WTC11 (cell line): ENCODE measurements around the gene LYSMD3. TPM values are rescaled to one million over a fixed set of nuclear protein-coding genes. Genes with fewer than 3 reads are reported as not detected.

Experiments
- ATAC-seq: fragments of 200-7000 bp; cut with Tn5 transposase; 2 replicates; pipeline ENCODE4 v1.10.0; 2021; ENCODE audit warnings: mild to moderate bottlenecking, moderate library complexity
- CTCF ChIA-PET: fragments of 300-600 bp; sonication (Branson Sonifier 250); formaldehyde crosslinking; loops from one replicate; lab custom pipeline; 2021; ENCODE audit warnings: antibody characterized with exemption; lab: Charles Lee
- POLR2A ChIA-PET: fragments of 350-600 bp; sonication (Branson Sonifier 250); formaldehyde crosslinking; loops from one replicate; lab custom pipeline; 2021; ENCODE audit warnings: antibody characterized with exemption; lab: Charles Lee
- DNase-seq: peaks from one replicate; pipeline ENCODE4 v3.0.0; 2021; ENCODE audit warnings: low spot score
- H3K27ac Mint-ChIP-seq: 2 replicates; pipeline ENCODE4 v1.8.0; 2021; ENCODE audit warnings: mixed read lengths
- H3K27me3 Mint-ChIP-seq: 2 replicates; pipeline ENCODE4 v1.8.0; 2021; ENCODE audit warnings: low read depth, mild to moderate bottlenecking, moderate library complexity, mixed read lengths
- H3K36me3 Mint-ChIP-seq: 2 replicates; pipeline ENCODE4 v1.8.0; 2021; ENCODE audit warnings: mixed read lengths
- H3K4me1 Mint-ChIP-seq: 2 replicates; pipeline ENCODE4 v1.8.0; 2022; ENCODE audit warnings: mixed read lengths
- H3K4me3 Mint-ChIP-seq: 2 replicates; pipeline ENCODE4 v1.8.0; 2021; ENCODE audit warnings: mild to moderate bottlenecking, moderate library complexity, mixed read lengths
- H3K9me3 Mint-ChIP-seq: 2 replicates; pipeline ENCODE4 v1.8.0; 2021; ENCODE audit warnings: mixed read lengths
- CREB1 ChIP-seq: sonication (generic); formaldehyde crosslinking; IDR thresholded peaks from 2 replicates; pipeline ENCODE4 v1.8.0; 2023; ENCODE audit warnings: mild to moderate bottlenecking, missing genetic modification reagents
- CTCF ChIP-seq: fragments of 200-600 bp; IDR thresholded peaks from 2 replicates; pipeline ENCODE4 v1.8.0; 2022; ENCODE audit warnings: antibody characterized with exemption
- E2F4 ChIP-seq: sonication (generic); formaldehyde crosslinking; IDR thresholded peaks from 2 replicates; pipeline ENCODE4 v1.8.1; 2022; ENCODE audit warnings: low read depth, mild to moderate bottlenecking, moderate library complexity, missing genetic modification reagents, borderline replicate concordance
- ETV6 ChIP-seq: sonication (generic); formaldehyde crosslinking; IDR thresholded peaks from 2 replicates; pipeline ENCODE4 v1.8.1; 2022; ENCODE audit warnings: mild to moderate bottlenecking, missing genetic modification reagents
- FOXJ3 ChIP-seq: sonication (generic); formaldehyde crosslinking; IDR thresholded peaks from 2 replicates; pipeline ENCODE4 v1.9.0; 2021; ENCODE audit warnings: missing genetic modification reagents, mild to moderate bottlenecking, borderline replicate concordance
- FOXK1 ChIP-seq: sonication (generic); formaldehyde crosslinking; IDR thresholded peaks from 2 replicates; pipeline ENCODE4 v1.8.0; 2022; ENCODE audit warnings: mild to moderate bottlenecking, moderate library complexity, missing genetic modification reagents
- GABPB1 ChIP-seq: sonication (generic); formaldehyde crosslinking; IDR thresholded peaks from 2 replicates; pipeline ENCODE4 v1.8.1; 2023; ENCODE audit warnings: mild to moderate bottlenecking, missing genetic modification reagents
- KAT7 ChIP-seq: sonication (generic); formaldehyde crosslinking; IDR thresholded peaks from 2 replicates; pipeline ENCODE4 v1.8.1; 2023; ENCODE audit warnings: missing genetic modification reagents, mild to moderate bottlenecking, borderline replicate concordance
- NR1H2 ChIP-seq: sonication (generic); formaldehyde crosslinking; IDR thresholded peaks from 2 replicates; pipeline ENCODE4 v1.9.0; 2021; ENCODE audit warnings: mild to moderate bottlenecking, moderate library complexity, missing genetic modification reagents
- SOX15 ChIP-seq: fragments of 250-450 bp; sonication (Bioruptor Pico); IDR thresholded peaks from 2 replicates; pipeline ENCODE4 v1.9.0; 2021; ENCODE audit warnings: mild to moderate bottlenecking
- TEAD1 ChIP-seq: sonication (generic); formaldehyde crosslinking; IDR thresholded peaks from 2 replicates; pipeline ENCODE4 v1.8.0; 2022; ENCODE audit warnings: mild to moderate bottlenecking, missing genetic modification reagents
- ZNF121 ChIP-seq: sonication (generic); formaldehyde crosslinking; IDR thresholded peaks from 2 replicates; pipeline ENCODE4 v1.8.0; 2023; ENCODE audit warnings: missing genetic modification reagents
- ZNF263 ChIP-seq: sonication (generic); formaldehyde crosslinking; IDR thresholded peaks from 2 replicates; pipeline ENCODE4 v1.8.1; 2022; ENCODE audit warnings: low read depth, mild to moderate bottlenecking, moderate library complexity, missing genetic modification reagents
- ZNF317 ChIP-seq: sonication (generic); formaldehyde crosslinking; IDR thresholded peaks from 2 replicates; pipeline ENCODE4 v1.8.1; 2023; ENCODE audit warnings: low read depth, mild to moderate bottlenecking, moderate library complexity, missing genetic modification reagents, borderline replicate concordance
- ZNF423 ChIP-seq: fragments of 250-450 bp; sonication (Bioruptor Pico); IDR thresholded peaks from 2 replicates; pipeline ENCODE4 v2.1.2; 2022; ENCODE audit warnings: mild to moderate bottlenecking, moderate library complexity
- ZNF425 ChIP-seq: fragments of 250-450 bp; sonication (Bioruptor Pico); conservative IDR thresholded peaks from 2 replicates; pipeline ENCODE4 v1.9.0; 2021; ENCODE audit warnings: mild to moderate bottlenecking
- ZNF671 ChIP-seq: fragments of 250-450 bp; sonication (Bioruptor Pico); IDR thresholded peaks from 2 replicates; pipeline ENCODE4 v1.8.0; 2021; ENCODE audit warnings: mild to moderate bottlenecking
- total RNA-seq: library from RNA; stranded (reverse); gene quantifications from 3 replicates; pipeline ENCODE4 v1.2.3, GENCODE V29; 2021
- TF ChIP-seq, protein P1 (sequence below): sonication (generic); formaldehyde crosslinking; IDR thresholded peaks from 2 replicates; pipeline ENCODE4 v1.8.0; 2022; ENCODE audit warnings: mild to moderate bottlenecking, missing genetic modification reagents
- TF ChIP-seq, protein P2 (sequence below): fragments of 250-450 bp; sonication (Bioruptor Pico); IDR thresholded peaks from 2 replicates; pipeline ENCODE4 v1.9.0; 2021; ENCODE audit warnings: mild to moderate bottlenecking
- TF ChIP-seq, protein P3 (sequence below): sonication (generic); formaldehyde crosslinking; IDR thresholded peaks from 2 replicates; pipeline ENCODE4 v1.8.1; 2023; ENCODE audit warnings: mild to moderate bottlenecking, missing genetic modification reagents, moderate library complexity
- TF ChIP-seq, protein P4 (sequence below): sonication (generic); formaldehyde crosslinking; conservative IDR thresholded peaks from 2 replicates; pipeline ENCODE4 v1.8.1; 2023; ENCODE audit warnings: mild to moderate bottlenecking, low read depth, missing genetic modification reagents, moderate library complexity

The LYSMD3 gene
- total RNA-seq, 1 experiment from 2014 or later: 15.8 TPM

GRCh38 chr5:90477073-90477472 is 52.3 kb downstream of the LYSMD3 start:
- Mint-ChIP-seq H3K4me1 (peaks cover 51% of the 10 kb centered on the region), H3K9me3 (no peaks in the 10 kb centered on the region), H3K4me3 (peak overlapping the region; percentile 81), H3K36me3 (no peaks in the 10 kb centered on the region; the same call in 1 of the 2 replicates), H3K27ac (peak overlapping the region; percentile 78), H3K27me3 (no peaks in the 10 kb centered on the region)
- ChIA-PET CTCF (interaction anchor here (0.8 to 1.6 kb wide), 7 partner anchors 9 to 159 kb away, joined by 3 to 6 read pairs (median 3); no protein-coding TSS in a partner anchor), POLR2A (no interaction called here)
- DNase-seq (peak; percentile 42), ATAC-seq (peak; percentile 21)
- TF ChIP-seq, protein P1, sequence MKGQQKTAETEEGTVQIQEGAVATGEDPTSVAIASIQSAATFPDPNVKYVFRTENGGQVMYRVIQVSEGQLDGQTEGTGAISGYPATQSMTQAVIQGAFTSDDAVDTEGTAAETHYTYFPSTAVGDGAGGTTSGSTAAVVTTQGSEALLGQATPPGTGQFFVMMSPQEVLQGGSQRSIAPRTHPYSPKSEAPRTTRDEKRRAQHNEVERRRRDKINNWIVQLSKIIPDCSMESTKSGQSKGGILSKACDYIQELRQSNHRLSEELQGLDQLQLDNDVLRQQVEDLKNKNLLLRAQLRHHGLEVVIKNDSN: no peak
- TF ChIP-seq ZNF425 (no peak; the same call in 1 of the 2 replicates), FOXK1 (CRISPR knock-in tag) (0 out of 2 replicates have a peak, but pooled peaks have one; percentile 14), KAT7 (CRISPR knock-in tag) (no peak), E2F4 (CRISPR knock-in tag) (no peak), CTCF (no peak), ZNF423 (0 out of 2 replicates have a peak, but pooled peaks have one; percentile 26), GABPB1 (CRISPR knock-in tag) (no peak), NR1H2 (CRISPR knock-in tag) (no peak), ETV6 (CRISPR knock-in tag) (peak; percentile 56; the same call in 1 of the 2 replicates), ZNF121 (CRISPR knock-in tag) (no peak), FOXJ3 (CRISPR knock-in tag) (no peak), CREB1 (CRISPR knock-in tag) (no peak), ZNF317 (CRISPR knock-in tag) (no peak), ZNF671 (CRISPR knock-in tag) (no peak), ZNF263 (CRISPR knock-in tag) (no peak), TEAD1 (CRISPR knock-in tag) (peak; percentile 54; the same call in 1 of the 2 replicates), SOX15 (no peak)
- TF ChIP-seq, protein P2, sequence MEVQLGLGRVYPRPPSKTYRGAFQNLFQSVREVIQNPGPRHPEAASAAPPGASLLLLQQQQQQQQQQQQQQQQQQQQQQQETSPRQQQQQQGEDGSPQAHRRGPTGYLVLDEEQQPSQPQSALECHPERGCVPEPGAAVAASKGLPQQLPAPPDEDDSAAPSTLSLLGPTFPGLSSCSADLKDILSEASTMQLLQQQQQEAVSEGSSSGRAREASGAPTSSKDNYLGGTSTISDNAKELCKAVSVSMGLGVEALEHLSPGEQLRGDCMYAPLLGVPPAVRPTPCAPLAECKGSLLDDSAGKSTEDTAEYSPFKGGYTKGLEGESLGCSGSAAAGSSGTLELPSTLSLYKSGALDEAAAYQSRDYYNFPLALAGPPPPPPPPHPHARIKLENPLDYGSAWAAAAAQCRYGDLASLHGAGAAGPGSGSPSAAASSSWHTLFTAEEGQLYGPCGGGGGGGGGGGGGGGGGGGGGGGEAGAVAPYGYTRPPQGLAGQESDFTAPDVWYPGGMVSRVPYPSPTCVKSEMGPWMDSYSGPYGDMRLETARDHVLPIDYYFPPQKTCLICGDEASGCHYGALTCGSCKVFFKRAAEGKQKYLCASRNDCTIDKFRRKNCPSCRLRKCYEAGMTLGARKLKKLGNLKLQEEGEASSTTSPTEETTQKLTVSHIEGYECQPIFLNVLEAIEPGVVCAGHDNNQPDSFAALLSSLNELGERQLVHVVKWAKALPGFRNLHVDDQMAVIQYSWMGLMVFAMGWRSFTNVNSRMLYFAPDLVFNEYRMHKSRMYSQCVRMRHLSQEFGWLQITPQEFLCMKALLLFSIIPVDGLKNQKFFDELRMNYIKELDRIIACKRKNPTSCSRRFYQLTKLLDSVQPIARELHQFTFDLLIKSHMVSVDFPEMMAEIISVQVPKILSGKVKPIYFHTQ (CRISPR knock-in tag): no peak
- TF ChIP-seq, protein P3, sequence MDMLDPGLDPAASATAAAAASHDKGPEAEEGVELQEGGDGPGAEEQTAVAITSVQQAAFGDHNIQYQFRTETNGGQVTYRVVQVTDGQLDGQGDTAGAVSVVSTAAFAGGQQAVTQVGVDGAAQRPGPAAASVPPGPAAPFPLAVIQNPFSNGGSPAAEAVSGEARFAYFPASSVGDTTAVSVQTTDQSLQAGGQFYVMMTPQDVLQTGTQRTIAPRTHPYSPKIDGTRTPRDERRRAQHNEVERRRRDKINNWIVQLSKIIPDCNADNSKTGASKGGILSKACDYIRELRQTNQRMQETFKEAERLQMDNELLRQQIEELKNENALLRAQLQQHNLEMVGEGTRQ (CRISPR knock-in tag): peak; percentile 66
- TF ChIP-seq, protein P4, sequence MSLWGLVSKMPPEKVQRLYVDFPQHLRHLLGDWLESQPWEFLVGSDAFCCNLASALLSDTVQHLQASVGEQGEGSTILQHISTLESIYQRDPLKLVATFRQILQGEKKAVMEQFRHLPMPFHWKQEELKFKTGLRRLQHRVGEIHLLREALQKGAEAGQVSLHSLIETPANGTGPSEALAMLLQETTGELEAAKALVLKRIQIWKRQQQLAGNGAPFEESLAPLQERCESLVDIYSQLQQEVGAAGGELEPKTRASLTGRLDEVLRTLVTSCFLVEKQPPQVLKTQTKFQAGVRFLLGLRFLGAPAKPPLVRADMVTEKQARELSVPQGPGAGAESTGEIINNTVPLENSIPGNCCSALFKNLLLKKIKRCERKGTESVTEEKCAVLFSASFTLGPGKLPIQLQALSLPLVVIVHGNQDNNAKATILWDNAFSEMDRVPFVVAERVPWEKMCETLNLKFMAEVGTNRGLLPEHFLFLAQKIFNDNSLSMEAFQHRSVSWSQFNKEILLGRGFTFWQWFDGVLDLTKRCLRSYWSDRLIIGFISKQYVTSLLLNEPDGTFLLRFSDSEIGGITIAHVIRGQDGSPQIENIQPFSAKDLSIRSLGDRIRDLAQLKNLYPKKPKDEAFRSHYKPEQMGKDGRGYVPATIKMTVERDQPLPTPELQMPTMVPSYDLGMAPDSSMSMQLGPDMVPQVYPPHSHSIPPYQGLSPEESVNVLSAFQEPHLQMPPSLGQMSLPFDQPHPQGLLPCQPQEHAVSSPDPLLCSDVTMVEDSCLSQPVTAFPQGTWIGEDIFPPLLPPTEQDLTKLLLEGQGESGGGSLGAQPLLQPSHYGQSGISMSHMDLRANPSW (CRISPR knock-in tag): no peak
